ENCODE data around the gene ACADM. TPM values are rescaled to one million over a fixed set of nuclear protein-coding genes. Genes with fewer than 3 reads are reported as not detected.

ACADM gene
- total RNA-seq, 2 experiments from 2014 or later, result 3.5 to 4.7 TPM

- Histone ChIP-seq H3K9me3 (ENCODE audit: control insufficient read depth in 1 of 2, insufficient read depth in 1 of 2, low read length in 2 of 2) (no peaks in the 10 kb centered on the region), H3K27ac (ENCODE audit: low read depth in 1 of 2, low read length in 2 of 2) (no peak overlapping the region), H3K4me1 (ENCODE audit: insufficient read depth, low read length) (peaks cover 14% of the 10 kb centered on the region), H3K36me3 (ENCODE audit: insufficient read depth, low read length) (peaks cover 9% of the 10 kb centered on the region), H3K27me3 (ENCODE audit: control insufficient read depth in 1 of 2, insufficient read depth in 2 of 2, low read length in 2 of 2) (no peaks in the 10 kb centered on the region), H3K4me3 (ENCODE audit: low read length) (no peak overlapping the region)
- Mint-ChIP-seq H3K4me3 (peak overlapping the region; percentile 8), H3K27me3 (no peaks in the 10 kb centered on the region), H3K27ac (peak overlapping the region; percentile 94), H3K4me1 (ENCODE audit: low read depth) (peaks cover 51% of the 10 kb centered on the region), H3K36me3 (ENCODE audit: low read depth) (peaks cover 26% of the 10 kb centered on the region), H3K9me3 (no peaks in the 10 kb centered on the region)
- DNase-seq (no peak), ATAC-seq (ENCODE audit: poor library complexity) (no peak)
- TF ChIP-seq CTCF (IDR thresholded peaks at IDR 0.05), result no peak
- ChIA-PET POLR2A (interaction anchor here (1.4 kb wide), 1 partner anchor 37 kb away, joined by 3 read pairs; no protein-coding TSS in a partner anchor), CTCF (no interaction called here)
- intact Hi-C loops (cut with DNase I, micrococcal nuclease), result loop anchor here in 1 of 2 experiments (5.0 to 10.0 kb wide), 3 partner anchors 347 to 1530 kb away; partner anchors contain the start of genes CRYZ, FPGT, LRRIQ3 and ST6GALNAC3
Observed at GRCh38 chr1:75727571-75727970, 3.1 kb downstream of the ACADM start.

- peaks cover 44% of the 10 kb centered on the region for H3K36me3 Mint-ChIP-seq (ENCODE audit: low read depth)
- CTCF ChIA-PET, result interaction anchor here (0.7 kb wide), 1 partner anchor 39 kb away, joined by 3 read pairs; no protein-coding TSS in a partner anchor
- no peak for ATAC-seq (ENCODE audit: poor library complexity)
- Histone ChIP-seq H3K4me3 (ENCODE audit: low read length) (no peak overlapping the region), H3K9me3 (ENCODE audit: control insufficient read depth in 1 of 2, insufficient read depth in 1 of 2, low read length in 2 of 2) (no peaks in the 10 kb centered on the region), H3K27ac (ENCODE audit: low read depth in 1 of 2, low read length in 2 of 2) (no peak overlapping the region), H3K4me1 (ENCODE audit: insufficient read depth, low read length) (peaks cover 9% of the 10 kb centered on the region), H3K36me3 (ENCODE audit: insufficient read depth, low read length) (peaks cover 33% of the 10 kb centered on the region), H3K27me3 (ENCODE audit: control insufficient read depth in 1 of 2, insufficient read depth in 2 of 2, low read length in 2 of 2) (no peaks in the 10 kb centered on the region)
- H3K4me3 Mint-ChIP-seq, result no peak overlapping the region
- H3K4me1 Mint-ChIP-seq (ENCODE audit: low read depth), result peaks cover 34% of the 10 kb centered on the region
- no peak overlapping the region for H3K27ac Mint-ChIP-seq
- no peaks in the 10 kb centered on the region for H3K9me3 Mint-ChIP-seq
- POLR2A ChIA-PET, result no interaction called here
- DNase-seq, result no peak
- H3K27me3 Mint-ChIP-seq, result no peaks in the 10 kb centered on the region
- no peak for TF ChIP-seq CTCF (IDR thresholded peaks at IDR 0.05)
- intact Hi-C loops (cut with DNase I, micrococcal nuclease), result no loop called here
Observed at GRCh38 chr1:75730432-75730831, 5.9 kb downstream of the ACADM start.

GRCh38 chr1:75731881-75732280, 7.4 kb downstream of the ACADM start:
- Mint-ChIP-seq H3K27me3 (no peaks in the 10 kb centered on the region), H3K9me3 (no peaks in the 10 kb centered on the region), H3K4me1 (ENCODE audit: low read depth) (peaks cover 19% of the 10 kb centered on the region), H3K4me3 (no peak overlapping the region), H3K27ac (no peak overlapping the region), H3K36me3 (ENCODE audit: low read depth) (peaks cover 45% of the 10 kb centered on the region)
- intact Hi-C loops (cut with DNase I, micrococcal nuclease), result loop anchor here in 1 of 2 experiments (1.0 kb wide), 1 partner anchor 12 kb away; no protein-coding TSS in a partner anchor
- ChIA-PET POLR2A (no interaction called here), CTCF (interaction anchor here (1.0 kb wide), 1 partner anchor 17 kb away, joined by 3 read pairs; no protein-coding TSS in a partner anchor)
- ATAC-seq (ENCODE audit: poor library complexity) (no peak), DNase-seq (no peak)
- no peaks in the 10 kb centered on the region for H3K9me3 ChIP-seq (ENCODE audit: control insufficient read depth in 1 of 2, insufficient read depth in 1 of 2, low read length in 2 of 2)
- H3K4me1 ChIP-seq (ENCODE audit: insufficient read depth, low read length), result peaks cover under 1% of the 10 kb centered on the region
- no peak for TF ChIP-seq CTCF (IDR thresholded peaks at IDR 0.05)
- H3K36me3 ChIP-seq (ENCODE audit: insufficient read depth, low read length), result peaks cover 39% of the 10 kb centered on the region
- H3K27me3 ChIP-seq (ENCODE audit: control insufficient read depth in 1 of 2, insufficient read depth in 2 of 2, low read length in 2 of 2), result no peaks in the 10 kb centered on the region
- H3K27ac ChIP-seq (ENCODE audit: low read depth in 1 of 2, low read length in 2 of 2), result no peak overlapping the region
- no peak overlapping the region for H3K4me3 ChIP-seq (ENCODE audit: low read length)

All from CD4-positive, alpha-beta T cell (primary cell).